C4-2B (cell line): ENCODE data around the gene ASB6.

Source experiments
- ZFX ChIP-seq: fragments of 450-650 bp; IDR thresholded peaks from 2 replicates; pipeline ENCODE4 v1.6.1; 2017
- TF ChIP-seq, protein P1 (sequence below): fragments of 450-650 bp; conservative IDR thresholded peaks from 2 replicates; pipeline ENCODE4 v1.5.1; 2017; ENCODE audit warnings: mild to moderate bottlenecking

DNA sequence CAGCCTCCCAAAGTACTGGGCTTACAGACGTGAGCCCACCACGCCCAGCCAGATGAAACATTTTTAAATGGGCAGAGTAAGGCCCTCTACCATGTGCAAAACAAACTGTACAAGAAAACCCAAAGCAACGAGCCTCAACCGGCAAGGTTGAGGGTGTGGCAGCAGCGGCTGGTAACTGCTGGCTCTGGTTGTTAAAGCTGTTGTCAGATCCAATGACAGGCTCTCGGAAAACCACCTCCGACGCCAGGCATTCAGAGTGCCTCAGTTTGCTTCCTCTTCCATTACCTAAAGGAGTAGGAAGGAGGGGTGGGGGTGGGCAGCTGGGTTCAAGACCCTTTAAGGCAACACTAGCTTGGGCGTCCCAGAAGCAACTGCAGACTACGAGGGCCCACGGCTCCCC, 2.4 kb upstream of the ASB6 start:
- TF ChIP-seq, protein P1, sequence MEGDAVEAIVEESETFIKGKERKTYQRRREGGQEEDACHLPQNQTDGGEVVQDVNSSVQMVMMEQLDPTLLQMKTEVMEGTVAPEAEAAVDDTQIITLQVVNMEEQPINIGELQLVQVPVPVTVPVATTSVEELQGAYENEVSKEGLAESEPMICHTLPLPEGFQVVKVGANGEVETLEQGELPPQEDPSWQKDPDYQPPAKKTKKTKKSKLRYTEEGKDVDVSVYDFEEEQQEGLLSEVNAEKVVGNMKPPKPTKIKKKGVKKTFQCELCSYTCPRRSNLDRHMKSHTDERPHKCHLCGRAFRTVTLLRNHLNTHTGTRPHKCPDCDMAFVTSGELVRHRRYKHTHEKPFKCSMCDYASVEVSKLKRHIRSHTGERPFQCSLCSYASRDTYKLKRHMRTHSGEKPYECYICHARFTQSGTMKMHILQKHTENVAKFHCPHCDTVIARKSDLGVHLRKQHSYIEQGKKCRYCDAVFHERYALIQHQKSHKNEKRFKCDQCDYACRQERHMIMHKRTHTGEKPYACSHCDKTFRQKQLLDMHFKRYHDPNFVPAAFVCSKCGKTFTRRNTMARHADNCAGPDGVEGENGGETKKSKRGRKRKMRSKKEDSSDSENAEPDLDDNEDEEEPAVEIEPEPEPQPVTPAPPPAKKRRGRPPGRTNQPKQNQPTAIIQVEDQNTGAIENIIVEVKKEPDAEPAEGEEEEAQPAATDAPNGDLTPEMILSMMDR: no peak
- TF ChIP-seq ZFX: no peak
